ENCODE data around the gene SYT8.

The SYT8 gene

DNA sequence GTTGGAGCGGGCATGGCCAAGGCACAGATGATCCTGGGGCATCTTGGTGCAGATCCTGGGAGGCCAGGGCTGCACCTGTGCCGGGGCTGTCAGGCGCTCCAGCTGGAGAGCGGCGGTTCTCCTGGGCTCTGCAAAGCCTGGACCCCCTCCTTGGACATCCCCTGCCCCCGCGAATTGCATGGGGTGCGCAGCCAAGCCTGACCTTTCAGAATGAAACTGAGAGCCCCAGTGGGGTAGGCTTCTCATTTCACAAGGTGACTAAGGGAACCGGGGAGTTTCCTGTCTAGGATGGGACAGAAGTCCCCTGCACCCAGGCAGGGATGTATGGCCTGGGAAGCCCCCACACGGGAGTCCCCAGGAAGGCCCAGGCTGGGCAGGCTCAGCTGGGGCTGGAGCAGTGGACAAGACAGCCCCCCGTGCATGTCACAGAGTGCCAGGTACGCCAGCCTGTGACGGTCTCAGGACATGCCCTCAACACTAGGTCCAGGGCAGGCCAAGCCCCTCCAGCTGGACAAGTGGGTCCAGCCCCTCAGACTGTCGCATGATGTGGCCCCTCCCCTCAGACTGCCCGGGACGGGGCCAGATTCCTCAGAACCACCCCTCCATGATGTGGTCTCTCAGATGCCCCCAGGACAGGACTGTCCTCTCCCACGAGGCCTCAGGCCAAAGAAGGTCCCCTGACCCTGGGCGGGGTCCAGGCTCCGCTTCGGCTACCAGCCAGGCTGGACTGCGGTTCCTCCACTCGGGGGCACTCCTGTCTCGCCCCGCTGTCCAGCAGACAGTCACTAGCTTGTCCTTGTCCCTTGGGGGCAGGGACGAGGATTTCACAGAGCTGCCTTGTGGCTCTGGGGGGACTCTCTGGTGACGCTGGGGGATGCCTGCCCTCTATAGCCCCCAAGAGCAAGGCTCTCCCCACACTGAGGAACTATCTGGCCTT, 20.4 kb downstream of the SYT8 start:
- no peak for DNase-seq (ENCODE audit: low read depth)
- H3K4me3 ChIP-seq (ENCODE audit: low read depth, low read length), result no peak overlapping the region

- no peak overlapping the region for H3K4me3 ChIP-seq (ENCODE audit: low read depth, low read length)
These were observed 21.1 kb downstream of the SYT8 start for GRCh38 chr11:1855886-1856265.

GRCh38 chr11:1856306-1857005, 21.7 kb downstream of the SYT8 start:
- no peak overlapping the region for H3K4me3 ChIP-seq (ENCODE audit: low read depth, low read length)
- no peak for DNase-seq (ENCODE audit: low read depth)

More at GRCh38 chr11:1855886-1856265, 21.1 kb downstream of the SYT8 start:
- DNase-seq (ENCODE audit: low read depth), result no peak

GRCh38 chr11:1857064-1857463, 22.3 kb downstream of the SYT8 start:
- no peak overlapping the region for H3K4me3 ChIP-seq (ENCODE audit: low read depth, low read length)
- no peak for DNase-seq (ENCODE audit: low read depth)

- no peak for DNase-seq (ENCODE audit: low read depth)
- H3K4me3 ChIP-seq (ENCODE audit: low read depth, low read length), result no peak overlapping the region
These were observed 23.4 kb downstream of the SYT8 start for GRCh38 chr11:1858154-1858553.

DNA sequence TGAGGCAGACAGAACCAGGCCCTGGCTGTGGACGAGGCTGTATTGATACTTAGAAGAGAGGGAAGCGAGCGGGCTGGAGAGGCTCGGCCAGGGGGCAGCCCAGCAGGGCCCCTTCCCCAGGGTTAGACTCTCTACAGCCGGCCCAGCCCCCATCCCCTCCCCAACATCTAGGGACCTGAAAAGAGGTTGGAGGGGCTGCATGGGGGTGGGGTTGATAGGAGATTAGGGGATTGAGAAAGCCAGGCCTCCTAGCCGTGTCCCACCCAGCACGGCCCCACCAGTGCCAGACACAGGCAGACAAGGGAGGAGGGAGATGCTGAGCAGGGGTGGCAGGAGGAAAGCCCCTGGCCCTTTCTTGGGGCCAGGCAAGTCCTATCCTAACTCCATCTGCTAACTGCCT, 23.8 kb downstream of the SYT8 start:
- DNase-seq (ENCODE audit: low read depth), result no peak
- H3K4me3 ChIP-seq (ENCODE audit: low read depth, low read length), result no peak overlapping the region

GRCh38 chr11:1859004-1859403, 24.2 kb downstream of the SYT8 start:
- DNase-seq (ENCODE audit: low read depth), result no peak
- H3K4me3 ChIP-seq (ENCODE audit: low read depth, low read length), result no peak overlapping the region

GRCh38 chr11:1860108-1860507, 25.3 kb downstream of the SYT8 start:
- no peak for DNase-seq (ENCODE audit: low read depth)
- H3K4me3 ChIP-seq (ENCODE audit: low read depth, low read length), result no peak overlapping the region

DNA sequence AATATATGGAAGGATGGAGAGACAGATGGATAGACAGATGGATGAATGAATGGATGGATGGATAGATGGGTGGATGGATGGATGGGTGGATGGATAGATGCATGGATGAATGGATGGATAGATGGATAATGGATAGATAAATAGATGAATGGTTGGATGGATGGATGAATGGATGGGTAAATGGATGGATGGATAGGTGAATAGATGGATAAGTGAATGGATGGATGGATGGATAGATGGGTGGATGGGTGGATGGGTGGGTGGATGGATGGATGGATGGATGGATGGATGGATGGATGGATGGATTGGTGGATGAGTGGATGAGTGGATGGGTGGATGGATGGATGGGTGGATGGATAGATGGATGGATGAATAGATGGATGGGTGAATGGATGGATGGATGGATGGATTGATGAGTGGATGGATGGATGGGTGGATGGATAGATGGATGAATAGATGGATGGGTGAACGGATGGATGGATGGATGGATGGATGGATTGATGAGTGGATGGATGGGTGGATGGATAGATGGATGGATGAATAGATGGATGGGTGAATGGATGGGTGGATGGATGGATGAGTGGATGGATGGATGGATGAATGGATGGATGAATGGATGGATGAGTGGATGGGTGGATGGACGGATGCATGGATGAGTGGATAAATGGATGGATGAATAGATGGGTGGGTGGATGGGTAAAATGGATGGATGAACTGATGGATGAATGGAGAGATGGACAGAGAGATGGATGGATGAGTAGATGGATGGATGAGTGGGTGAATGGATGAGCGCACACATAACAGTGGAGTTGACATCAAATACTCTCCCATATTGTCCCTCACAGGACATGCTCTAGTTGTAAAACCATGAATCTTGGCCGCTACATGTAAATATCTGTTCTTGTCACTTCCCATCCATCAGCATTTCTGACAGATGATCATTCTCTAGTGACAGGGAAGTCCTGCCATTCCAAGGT, 26.9 kb downstream of the SYT8 start:
- H3K4me3 ChIP-seq (ENCODE audit: low read depth, low read length), result no peak overlapping the region
- DNase-seq (ENCODE audit: low read depth), result no peak

DNA sequence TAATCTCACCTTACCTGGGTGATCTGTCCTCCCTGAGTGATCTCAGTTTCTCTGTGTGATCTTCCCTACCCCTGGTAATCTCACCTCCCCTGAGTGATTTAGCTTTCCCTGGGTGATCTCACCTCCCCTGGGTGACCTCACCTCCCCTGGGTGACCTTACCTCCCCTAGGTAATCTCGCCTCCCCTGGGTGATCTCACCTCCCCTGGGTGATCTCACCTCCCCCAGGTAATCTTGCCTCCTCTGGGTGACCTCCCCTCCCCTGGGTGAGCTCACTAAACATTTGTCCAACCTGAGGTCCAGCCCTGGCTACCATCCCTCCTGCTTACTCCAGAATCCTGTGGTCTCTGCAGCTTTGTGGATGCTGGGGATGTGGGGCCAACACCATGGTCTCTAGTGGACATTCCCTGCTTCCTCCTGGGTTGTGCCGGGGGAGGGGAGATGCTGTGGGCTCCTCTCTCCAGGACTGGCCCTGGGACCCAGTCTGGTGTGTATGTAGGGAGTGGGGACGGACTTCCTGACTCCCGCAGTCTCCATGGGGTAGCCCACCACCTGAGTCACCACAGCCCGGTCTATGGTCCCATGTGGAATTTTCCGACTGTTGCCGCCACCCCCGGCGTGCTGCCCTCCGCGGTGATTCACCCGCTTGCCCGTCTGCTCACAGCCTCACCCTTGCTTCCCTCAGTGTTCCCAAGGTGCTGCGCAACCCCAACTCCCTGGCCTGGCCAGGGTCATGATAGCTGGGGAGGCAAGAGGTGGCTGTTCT, 28.0 kb downstream of the SYT8 start:
- no peak for DNase-seq (ENCODE audit: low read depth)
- H3K4me3 ChIP-seq (ENCODE audit: low read depth, low read length), result no peak overlapping the region

DNA sequence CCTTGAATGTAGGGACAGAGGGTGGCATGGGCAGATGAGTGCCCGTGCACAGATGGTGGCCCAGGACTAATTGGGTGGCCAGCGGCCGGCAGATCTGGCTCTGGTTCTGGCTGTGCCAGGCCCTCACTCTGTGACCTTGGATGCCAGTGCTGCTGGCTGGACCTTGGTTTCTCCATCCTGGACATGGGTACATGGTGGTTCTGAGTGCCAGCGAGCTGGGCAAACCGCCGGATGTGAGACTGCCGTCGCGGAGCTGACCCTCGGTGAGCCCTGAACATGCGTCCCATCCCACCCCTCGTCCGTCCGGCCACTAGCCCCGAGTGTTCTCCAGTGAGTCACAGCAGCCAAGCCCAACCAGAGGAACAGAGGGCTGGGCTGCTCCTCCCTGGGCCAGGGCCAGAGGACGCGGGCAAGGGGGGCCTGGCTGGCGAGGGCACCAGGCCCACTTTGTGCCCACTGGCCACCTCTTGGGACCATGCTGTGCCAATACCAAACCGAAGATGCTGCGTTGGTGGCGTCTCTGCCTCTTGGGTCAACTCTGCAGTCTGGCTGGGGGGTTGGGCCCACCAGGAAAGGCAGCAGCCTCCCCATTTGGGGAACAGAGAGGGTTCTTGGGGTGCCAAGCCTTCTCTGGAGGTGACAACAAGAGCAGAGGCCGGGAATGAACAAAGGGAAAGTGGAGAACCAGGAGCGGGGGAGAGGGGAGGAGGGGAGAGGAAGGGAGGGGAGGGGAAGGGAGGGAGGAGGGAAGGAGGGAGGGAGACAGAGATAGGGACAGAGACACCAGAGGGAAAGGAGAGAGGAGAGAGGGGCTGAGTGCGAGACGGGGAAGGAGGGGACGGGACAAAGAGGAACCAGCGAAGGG, 28.8 kb downstream of the SYT8 start:
- DNase-seq (ENCODE audit: low read depth), result peak; percentile 79
- H3K4me3 ChIP-seq (ENCODE audit: low read depth, low read length), result no peak overlapping the region

DNA sequence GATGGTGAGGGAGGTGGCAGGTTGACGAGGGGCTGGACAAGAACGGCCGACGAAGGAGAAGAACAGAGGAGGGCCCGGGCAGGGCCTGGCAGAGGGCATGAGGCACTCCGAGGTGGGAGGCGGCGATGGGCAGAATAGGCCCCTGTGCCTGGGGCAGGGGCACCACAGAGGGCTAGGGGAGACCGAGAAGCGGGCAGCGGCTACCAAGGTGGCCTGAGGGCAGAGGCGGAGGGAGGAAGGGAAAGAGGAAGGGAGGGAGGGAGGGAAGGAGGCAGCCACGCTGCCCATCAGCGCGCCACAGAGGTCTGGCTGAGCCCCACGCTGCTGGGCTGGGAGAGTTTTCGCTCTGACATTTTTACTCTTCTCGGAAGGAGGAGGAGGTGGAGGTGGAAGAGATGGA, 29.4 kb downstream of the SYT8 start:
- no peak overlapping the region for H3K4me3 ChIP-seq (ENCODE audit: low read depth, low read length)
- DNase-seq (ENCODE audit: low read depth), result no peak

- no peak for DNase-seq (ENCODE audit: low read depth)
These were observed 30.3 kb downstream of the SYT8 start for GRCh38 chr11:1864831-1865665.

GRCh38 chr11:1866226-1866625, 31.4 kb downstream of the SYT8 start:
- no peak overlapping the region for H3K4me3 ChIP-seq (ENCODE audit: low read depth, low read length)
- DNase-seq (ENCODE audit: low read depth), result no peak

More at GRCh38 chr11:1864831-1865665, 30.3 kb downstream of the SYT8 start:
- no peak overlapping the region for H3K4me3 ChIP-seq (ENCODE audit: low read depth, low read length)

GRCh38 chr11:1866776-1867175, 32.0 kb downstream of the SYT8 start:
- no peak for DNase-seq (ENCODE audit: low read depth)
- H3K4me3 ChIP-seq (ENCODE audit: low read depth, low read length), result no peak overlapping the region

DNA sequence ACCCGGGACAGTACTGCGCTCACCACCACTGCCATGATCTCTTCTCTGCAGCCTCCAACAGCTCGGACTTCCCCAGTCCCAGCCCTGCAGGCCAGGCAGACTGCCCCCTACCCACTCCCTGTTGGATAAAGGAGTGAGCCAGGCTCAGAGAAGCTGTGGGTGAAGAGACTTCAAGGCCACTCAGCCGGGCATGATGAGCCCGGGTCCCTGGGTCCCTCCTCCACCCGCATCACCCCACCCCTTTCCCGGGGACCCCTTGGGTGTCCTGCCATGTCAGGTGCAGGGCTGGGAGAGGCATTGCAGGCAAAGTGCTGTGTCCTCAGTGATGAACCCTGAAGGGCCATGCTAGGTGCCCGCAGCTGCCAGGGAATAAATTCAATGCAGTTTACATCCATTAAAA, 32.6 kb downstream of the SYT8 start:
- no peak for DNase-seq (ENCODE audit: low read depth)
- H3K4me3 ChIP-seq (ENCODE audit: low read depth, low read length), result no peak overlapping the region

DNA sequence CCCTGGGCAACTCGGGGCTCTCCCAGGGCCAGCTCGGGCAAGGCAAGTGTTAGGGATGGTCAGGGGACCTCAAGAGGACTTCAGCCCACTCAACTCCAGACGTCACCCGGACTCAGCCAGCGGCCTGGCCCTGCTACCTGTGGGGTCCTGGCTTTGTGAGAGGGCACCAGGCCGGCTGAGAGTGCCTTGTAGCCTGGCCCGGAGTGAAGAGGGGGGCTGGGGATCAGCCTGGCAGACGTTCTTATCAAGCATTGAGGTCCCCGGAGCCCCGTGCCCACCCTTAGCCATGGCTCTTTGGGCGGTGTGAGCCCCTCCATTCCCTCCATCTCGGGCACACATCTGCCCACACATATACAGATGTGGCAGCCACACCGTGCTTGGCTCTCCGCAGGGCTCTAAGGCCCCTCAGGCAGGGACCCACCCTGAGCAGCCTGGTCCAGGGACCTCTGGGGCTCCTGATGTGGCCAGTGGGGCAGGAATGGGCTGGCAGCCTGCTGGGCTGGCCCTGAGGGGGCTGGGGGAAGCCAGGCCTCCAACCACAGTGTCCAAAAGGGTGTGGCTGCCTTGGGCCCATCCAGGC, 33.4 kb downstream of the SYT8 start:
- no peak overlapping the region for H3K4me3 ChIP-seq (ENCODE audit: low read depth, low read length)
- no peak for DNase-seq (ENCODE audit: low read depth)

All from skeletal muscle cell (primary cell).